Activated T-helper 17 cell treated with anti-CD3 and anti-CD28 coated beads, Interleukin-2, amount 50 U/mL, for 72 hours (primary cell): ENCODE results near the gene RGS7. TPM values are rescaled to one million over a fixed set of nuclear protein-coding genes. Genes with fewer than 3 reads are reported as not detected.

Experiments
- ATAC-seq: fragments of 150-1000 bp; cut with Tn5 transposase; replicated peaks from 2 replicates; pipeline ENCODE4 v1.10.0; 2021; ENCODE audit warnings: mild to moderate bottlenecking, moderate library complexity
- H3K27ac Mint-ChIP-seq: one replicate; pipeline ENCODE4 v1.8.0; 2022; ENCODE audit warnings: mixed read lengths
- H3K27me3 Mint-ChIP-seq: one replicate; pipeline ENCODE4 v1.8.0; 2022; ENCODE audit warnings: mixed read lengths
- H3K36me3 Mint-ChIP-seq: one replicate; pipeline ENCODE4 v1.8.0; 2022; ENCODE audit warnings: low read depth, mild to moderate bottlenecking, mixed read lengths
- H3K4me1 Mint-ChIP-seq: one replicate; pipeline ENCODE4 v1.8.0; 2022; ENCODE audit warnings: mixed read lengths
- H3K4me3 Mint-ChIP-seq: one replicate; pipeline ENCODE4 v1.8.0; 2022; ENCODE audit warnings: mild to moderate bottlenecking, mixed read lengths
- H3K9me3 Mint-ChIP-seq: one replicate; pipeline ENCODE4 v1.8.0; 2022; ENCODE audit warnings: mixed read lengths
- total RNA-seq, 2 donors: library from RNA; stranded (reverse); gene quantifications; one replicate each; pipeline ENCODE4 v1.2.3, GENCODE V29; 2022

The RGS7 gene
- total RNA-seq, 2 donors from 2014 or later, result not detected

- Mint-ChIP-seq H3K9me3 (no peaks in the 10 kb centered on the region), H3K27ac (no peak overlapping the region), H3K4me1 (no peaks in the 10 kb centered on the region), H3K36me3 (no peaks in the 10 kb centered on the region), H3K4me3 (no peak overlapping the region), H3K27me3 (no peaks in the 10 kb centered on the region)
- ATAC-seq, result no peak
These were observed 216.3 kb downstream of the RGS7 start for GRCh38 chr1:241140670-241141069.

- no peaks in the 10 kb centered on the region for H3K4me1 Mint-ChIP-seq
- no peaks in the 10 kb centered on the region for H3K9me3 Mint-ChIP-seq
- no peak overlapping the region for H3K4me3 Mint-ChIP-seq
- no peak for ATAC-seq
- no peak overlapping the region for H3K27ac Mint-ChIP-seq
- no peaks in the 10 kb centered on the region for H3K27me3 Mint-ChIP-seq
- H3K36me3 Mint-ChIP-seq, result no peaks in the 10 kb centered on the region
These were observed 218.0 kb downstream of the RGS7 start for GRCh38 chr1:241139047-241139446.

GRCh38 chr1:241138248-241138647 is 218.8 kb downstream of the RGS7 start:
- Mint-ChIP-seq H3K27ac (no peak overlapping the region), H3K9me3 (no peaks in the 10 kb centered on the region), H3K27me3 (no peaks in the 10 kb centered on the region), H3K36me3 (no peaks in the 10 kb centered on the region), H3K4me1 (no peaks in the 10 kb centered on the region), H3K4me3 (no peak overlapping the region)
- no peak for ATAC-seq

GRCh38 chr1:241136389-241136788 is 220.6 kb downstream of the RGS7 start:
- Mint-ChIP-seq H3K36me3 (no peaks in the 10 kb centered on the region), H3K27ac (no peak overlapping the region), H3K27me3 (no peaks in the 10 kb centered on the region), H3K9me3 (no peaks in the 10 kb centered on the region), H3K4me1 (no peaks in the 10 kb centered on the region), H3K4me3 (no peak overlapping the region)
- ATAC-seq, result no peak

GRCh38 chr1:241131636-241132194 is 225.3 kb downstream of the RGS7 start:
- Mint-ChIP-seq H3K4me3 (no peak overlapping the region), H3K36me3 (no peaks in the 10 kb centered on the region), H3K27me3 (no peaks in the 10 kb centered on the region), H3K4me1 (no peaks in the 10 kb centered on the region), H3K9me3 (no peaks in the 10 kb centered on the region), H3K27ac (no peak overlapping the region)
- no peak for ATAC-seq

GRCh38 chr1:241130881-241131280 is 226.1 kb downstream of the RGS7 start:
- Mint-ChIP-seq H3K27me3 (no peaks in the 10 kb centered on the region), H3K9me3 (no peaks in the 10 kb centered on the region), H3K27ac (no peak overlapping the region), H3K36me3 (no peaks in the 10 kb centered on the region), H3K4me1 (no peaks in the 10 kb centered on the region), H3K4me3 (no peak overlapping the region)
- ATAC-seq, result no peak

- H3K36me3 Mint-ChIP-seq, result no peaks in the 10 kb centered on the region
- H3K9me3 Mint-ChIP-seq, result no peaks in the 10 kb centered on the region
These were observed 227.6 kb downstream of the RGS7 start for GRCh38 chr1:241129207-241129960.

GRCh38 chr1:241125286-241125685 is 231.7 kb downstream of the RGS7 start:
- Mint-ChIP-seq H3K27me3 (no peaks in the 10 kb centered on the region), H3K36me3 (no peaks in the 10 kb centered on the region), H3K4me1 (no peaks in the 10 kb centered on the region), H3K27ac (no peak overlapping the region), H3K4me3 (no peak overlapping the region), H3K9me3 (no peaks in the 10 kb centered on the region)
- ATAC-seq, result no peak

More at GRCh38 chr1:241129207-241129960, 227.6 kb downstream of the RGS7 start:
- no peak for ATAC-seq
- no peak overlapping the region for H3K4me3 Mint-ChIP-seq
- no peak overlapping the region for H3K27ac Mint-ChIP-seq
- no peaks in the 10 kb centered on the region for H3K4me1 Mint-ChIP-seq
- H3K27me3 Mint-ChIP-seq, result no peaks in the 10 kb centered on the region

GRCh38 chr1:241118049-241118448 is 239.0 kb downstream of the RGS7 start:
- no peak for ATAC-seq
- Mint-ChIP-seq H3K36me3 (no peaks in the 10 kb centered on the region), H3K27me3 (no peaks in the 10 kb centered on the region)

GRCh38 chr1:241115784-241116183 is 241.2 kb downstream of the RGS7 start:
- ATAC-seq, result no peak
- Mint-ChIP-seq H3K36me3 (no peaks in the 10 kb centered on the region), H3K4me3 (no peak overlapping the region), H3K4me1 (no peaks in the 10 kb centered on the region), H3K9me3 (no peaks in the 10 kb centered on the region), H3K27me3 (no peaks in the 10 kb centered on the region), H3K27ac (no peak overlapping the region)

More at GRCh38 chr1:241118049-241118448, 239.0 kb downstream of the RGS7 start:
- no peak overlapping the region for H3K4me3 Mint-ChIP-seq
- no peaks in the 10 kb centered on the region for H3K4me1 Mint-ChIP-seq
- H3K9me3 Mint-ChIP-seq, result no peaks in the 10 kb centered on the region
- H3K27ac Mint-ChIP-seq, result no peak overlapping the region

GRCh38 chr1:241114699-241115233 is 242.2 kb downstream of the RGS7 start:
- no peak for ATAC-seq
- Mint-ChIP-seq H3K4me1 (no peaks in the 10 kb centered on the region), H3K36me3 (no peaks in the 10 kb centered on the region), H3K27me3 (no peaks in the 10 kb centered on the region), H3K9me3 (no peaks in the 10 kb centered on the region), H3K27ac (no peak overlapping the region), H3K4me3 (no peak overlapping the region)

- Mint-ChIP-seq H3K27ac (no peak overlapping the region), H3K4me1 (no peaks in the 10 kb centered on the region), H3K27me3 (no peaks in the 10 kb centered on the region), H3K36me3 (no peaks in the 10 kb centered on the region), H3K9me3 (no peaks in the 10 kb centered on the region), H3K4me3 (no peak overlapping the region)
- no peak for ATAC-seq
These were observed 243.4 kb downstream of the RGS7 start for GRCh38 chr1:241113557-241113956.

GRCh38 chr1:241109039-241109438 is 248.0 kb downstream of the RGS7 start:
- no peaks in the 10 kb centered on the region for H3K36me3 Mint-ChIP-seq
- H3K4me3 Mint-ChIP-seq, result no peak overlapping the region
- no peaks in the 10 kb centered on the region for H3K4me1 Mint-ChIP-seq
- no peak for ATAC-seq
- H3K27ac Mint-ChIP-seq, result no peak overlapping the region
- peaks cover 4% of the 10 kb centered on the region for H3K9me3 Mint-ChIP-seq
- H3K27me3 Mint-ChIP-seq, result no peaks in the 10 kb centered on the region

GRCh38 chr1:241105147-241105546 is 251.9 kb downstream of the RGS7 start:
- Mint-ChIP-seq H3K27ac (no peak overlapping the region), H3K9me3 (peaks cover 4% of the 10 kb centered on the region), H3K4me3 (no peak overlapping the region), H3K4me1 (no peaks in the 10 kb centered on the region), H3K36me3 (no peaks in the 10 kb centered on the region), H3K27me3 (no peaks in the 10 kb centered on the region)
- ATAC-seq, result no peak

GRCh38 chr1:241102664-241103063 is 254.3 kb downstream of the RGS7 start:
- H3K4me1 Mint-ChIP-seq, result no peaks in the 10 kb centered on the region
- no peak overlapping the region for H3K27ac Mint-ChIP-seq
- no peak for ATAC-seq
- H3K27me3 Mint-ChIP-seq, result no peaks in the 10 kb centered on the region
- H3K9me3 Mint-ChIP-seq, result peaks cover 3% of the 10 kb centered on the region
- H3K36me3 Mint-ChIP-seq, result no peaks in the 10 kb centered on the region
- H3K4me3 Mint-ChIP-seq, result no peak overlapping the region
